ENCODE measurements around the gene PUM2. TPM values are rescaled to one million over a fixed set of nuclear protein-coding genes. Genes with fewer than 3 reads are reported as not detected.

The PUM2 gene
- total and polyA plus RNA-seq, 2 of the 13 experiments (the other 11 are each of a cell fraction or from before 2014, with no cell fraction given): 69.6 to 69.8 TPM

DNA sequence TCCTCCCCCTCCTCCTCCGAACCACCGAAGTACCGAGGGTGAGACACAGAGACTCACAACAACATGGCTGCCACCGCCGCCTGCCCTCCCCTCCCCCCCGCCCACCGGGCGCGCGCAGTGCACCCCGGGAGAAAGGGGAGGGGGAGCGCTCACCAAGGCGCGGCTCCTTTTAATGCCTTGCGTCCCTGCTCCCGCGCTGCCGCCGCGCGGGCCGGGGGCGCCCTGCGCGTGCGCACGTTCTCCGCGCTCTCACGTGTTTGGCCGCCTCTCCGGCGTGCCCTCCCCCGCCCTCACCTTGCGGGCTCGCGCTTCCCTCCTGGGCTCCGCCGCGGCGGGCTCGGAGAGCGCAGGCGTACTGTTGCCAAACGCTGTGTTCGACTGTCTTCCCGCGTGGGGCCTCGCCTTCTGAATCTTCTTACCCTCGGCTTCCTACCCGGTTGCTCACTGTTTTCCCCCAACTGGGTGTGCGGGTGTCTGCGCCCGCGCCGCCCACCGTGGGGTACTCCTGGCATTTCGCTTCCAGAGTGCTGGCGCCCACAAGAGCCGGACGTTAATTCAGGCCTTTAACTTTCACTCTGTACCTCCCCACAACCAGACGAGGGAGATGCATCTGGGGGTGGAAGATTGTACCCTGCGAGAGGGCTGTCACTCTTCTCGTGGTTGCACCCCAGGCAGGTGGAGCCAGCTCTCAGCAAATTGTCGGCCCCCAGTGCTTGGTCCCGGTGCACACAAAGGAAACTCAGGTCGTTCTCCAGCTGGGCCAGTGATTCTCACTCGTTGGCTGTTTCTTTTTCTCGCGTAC, at the start of gene PUM2 (continued):
- TF ChIP-seq ATRX (CRISPR knock-in tag; IDR thresholded peaks at IDR 0.05; ENCODE audit: borderline replicate concordance) (no peak), ZNF839 (CRISPR knock-in tag; IDR thresholded peaks at IDR 0.05; ENCODE audit: borderline replicate concordance) (peak; percentile 72; the same call in 1 of the 2 replicates), CEBPB (IDR thresholded peaks at IDR 0.05; ENCODE audit: borderline replicate concordance, low read depth, low read length) (0 out of 2 replicates have a peak, but pooled peaks have one; percentile 46), HHEX (CRISPR knock-in tag; IDR thresholded peaks at IDR 0.05) (no peak), ZBTB46 (CRISPR knock-in tag; IDR thresholded peaks at IDR 0.05; ENCODE audit: borderline replicate concordance) (no peak; the same call in 1 of the 2 replicates), ZBTB37 (CRISPR knock-in tag; IDR thresholded peaks at IDR 0.05) (peak; percentile 89), ZBTB34 (CRISPR knock-in tag; IDR thresholded peaks at IDR 0.05) (no peak), ZNF773 (CRISPR knock-in tag; IDR thresholded peaks at IDR 0.05; ENCODE audit: borderline replicate concordance) (peak; percentile 98), WIZ (CRISPR knock-in tag; IDR thresholded peaks at IDR 0.05) (no peak), TBL1XR1 (IDR thresholded peaks at IDR 0.05; ENCODE audit: borderline replicate concordance, low read length, partially characterized antibody) (peak; percentile 30), ZNF775 (CRISPR knock-in tag; IDR thresholded peaks at IDR 0.05; ENCODE audit: borderline replicate concordance) (peak; percentile 91; the same call in 1 of the 2 replicates), ZNF362 (CRISPR knock-in tag; IDR thresholded peaks at IDR 0.05; ENCODE audit: borderline replicate concordance) (no peak), MYNN (CRISPR knock-in tag; IDR thresholded peaks at IDR 0.05; ENCODE audit: low read depth) (no peak), ZIK1 (CRISPR knock-in tag; IDR thresholded peaks at IDR 0.05; ENCODE audit: borderline replicate concordance, low read depth) (peak; percentile 99), CBX5 (CRISPR knock-in tag; IDR thresholded peaks at IDR 0.05; ENCODE audit: borderline replicate concordance) (no peak), TSC22D2 (CRISPR knock-in tag; IDR thresholded peaks at IDR 0.05; ENCODE audit: borderline replicate concordance) (peak; percentile 60; the same call in 1 of the 2 replicates), ZNF33B (CRISPR knock-in tag; IDR thresholded peaks at IDR 0.05) (no peak; the same call in 1 of the 2 replicates), GFI1 (CRISPR knock-in tag; IDR thresholded peaks at IDR 0.05; ENCODE audit: borderline replicate concordance) (peak; percentile 87)
- TF ChIP-seq, protein P1, sequence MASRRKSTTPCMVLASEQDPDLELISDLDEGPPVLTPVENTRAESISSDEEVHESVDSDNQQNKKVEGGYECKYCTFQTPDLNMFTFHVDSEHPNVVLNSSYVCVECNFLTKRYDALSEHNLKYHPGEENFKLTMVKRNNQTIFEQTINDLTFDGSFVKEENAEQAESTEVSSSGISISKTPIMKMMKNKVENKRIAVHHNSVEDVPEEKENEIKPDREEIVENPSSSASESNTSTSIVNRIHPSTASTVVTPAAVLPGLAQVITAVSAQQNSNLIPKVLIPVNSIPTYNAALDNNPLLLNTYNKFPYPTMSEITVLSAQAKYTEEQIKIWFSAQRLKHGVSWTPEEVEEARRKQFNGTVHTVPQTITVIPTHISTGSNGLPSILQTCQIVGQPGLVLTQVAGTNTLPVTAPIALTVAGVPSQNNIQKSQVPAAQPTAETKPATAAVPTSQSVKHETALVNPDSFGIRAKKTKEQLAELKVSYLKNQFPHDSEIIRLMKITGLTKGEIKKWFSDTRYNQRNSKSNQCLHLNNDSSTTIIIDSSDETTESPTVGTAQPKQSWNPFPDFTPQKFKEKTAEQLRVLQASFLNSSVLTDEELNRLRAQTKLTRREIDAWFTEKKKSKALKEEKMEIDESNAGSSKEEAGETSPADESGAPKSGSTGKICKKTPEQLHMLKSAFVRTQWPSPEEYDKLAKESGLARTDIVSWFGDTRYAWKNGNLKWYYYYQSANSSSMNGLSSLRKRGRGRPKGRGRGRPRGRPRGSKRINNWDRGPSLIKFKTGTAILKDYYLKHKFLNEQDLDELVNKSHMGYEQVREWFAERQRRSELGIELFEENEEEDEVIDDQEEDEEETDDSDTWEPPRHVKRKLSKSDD (CRISPR knock-in tag; IDR thresholded peaks at IDR 0.05; ENCODE audit: low read depth): peak; percentile 8; the same call in 1 of the 2 replicates
